Stimulated activated CD8-positive, alpha-beta memory T cell treated with anti-CD3 and anti-CD28 coated beads, Interleukin-12 subunit alpha, Interleukin-12 subunit beta, amount 100 ng/mL, for 1 hour (primary cell): ENCODE results near the gene CMPK1.

Experiments used
- DNase-seq: peaks from one replicate; pipeline ENCODE4 v3.0.0-alpha.2; 2020; ENCODE audit warnings: low read depth

The CMPK1 gene

DNA sequence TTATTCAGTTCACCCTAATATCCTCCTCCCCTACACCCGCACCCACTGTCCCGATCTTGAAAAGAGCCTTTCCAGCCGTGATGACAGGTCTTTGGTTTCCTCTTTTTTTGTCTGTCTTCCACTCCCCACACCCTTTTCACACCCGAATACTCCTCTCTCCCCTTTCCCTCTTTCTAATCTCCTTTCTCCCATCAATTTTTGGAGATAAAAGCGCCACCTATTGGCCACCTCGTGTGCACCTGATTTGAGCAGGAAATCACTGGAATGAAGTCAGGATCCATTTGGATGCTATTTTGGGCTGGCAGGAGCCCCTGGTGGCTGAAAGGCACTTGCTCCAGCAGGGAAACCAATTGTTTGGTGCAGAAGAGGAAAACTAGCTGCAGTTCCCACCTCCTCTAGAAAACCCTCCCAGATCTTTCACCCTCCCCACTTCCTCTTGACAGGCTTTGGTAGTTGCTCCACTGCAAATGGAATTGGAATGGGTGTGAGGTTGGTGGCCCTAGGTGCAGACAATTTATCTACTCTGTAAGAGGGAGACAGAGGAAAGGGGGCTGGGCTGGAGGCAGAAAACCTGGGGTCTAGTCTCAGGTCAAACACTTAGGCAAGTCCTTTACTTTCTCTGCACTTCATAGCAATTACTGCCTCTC lies 90.9 kb downstream of the CMPK1 start:
- DNase-seq: no peak
